Activated CD4-positive, CD25-positive, alpha-beta regulatory T cell (primary cell): ENCODE measurements around the gene MTTP.
"Not testable (repeated sequence)": the region's sequence is repeated elsewhere in the genome, so short reads cannot be mapped to it uniquely, and the experiment has no call there.

Experiments
- DNase-seq, 4 experiments: peaks; one replicate each; lab custom pipeline; 2025; lab: John Stamatoyannopoulos, UW

MTTP gene

GRCh38 chr4:99574530-99575324, at the start of gene MTTP:
Gene MTTP, plus strand, starts transcription at chr4:99574824. Its CDS starts 86 bp downstream, at chr4:99574910.
- no peak for DNase-seq

- no peak for DNase-seq
These were observed 45.4 kb upstream of the MTTP start for GRCh38 chr4:99529228-99529627.

- no peak for DNase-seq
These were observed 44.7 kb upstream of the MTTP start for GRCh38 chr4:99529956-99530355.

- DNase-seq: not testable (repeated sequence)
These were observed 39.9 kb upstream of the MTTP start for GRCh38 chr4:99534699-99535098.

- DNase-seq: no peak
These were observed 38.4 kb upstream of the MTTP start for GRCh38 chr4:99536271-99536670.

GRCh38 chr4:99536848-99537247, 37.8 kb upstream of the MTTP start:
- no peak for DNase-seq

- DNase-seq: no peak
These were observed 37.0 kb upstream of the MTTP start for GRCh38 chr4:99537674-99538073.

GRCh38 chr4:99540277-99540939, 34.2 kb upstream of the MTTP start:
- DNase-seq: no peak

GRCh38 chr4:99552872-99553271, 21.8 kb upstream of the MTTP start:
- no peak for DNase-seq

GRCh38 chr4:99563310-99564186, 11.1 kb upstream of the MTTP start, which contains the start of gene TRMT10A:
Gene TRMT10A, minus strand, starts transcription at chr4:99564039. Its CDS starts 4,701 bp downstream, at chr4:99559338.
- DNase-seq: peak; percentile 77 to 89 (median 86)

GRCh38 chr4:99564921-99565320, 9.7 kb upstream of the MTTP start:
- no peak for DNase-seq

- no peak for DNase-seq
These were observed 2.7 kb upstream of the MTTP start for GRCh38 chr4:99571883-99572282.

GRCh38 chr4:99572527-99573240, 1.9 kb upstream of the MTTP start:
- no peak for DNase-seq

GRCh38 chr4:99573735-99574368, 772 bp upstream of the MTTP start:
- no peak for DNase-seq

GRCh38 chr4:99578714-99579113, 4.1 kb downstream of the MTTP start:
- no peak for DNase-seq

- no peak for DNase-seq
These were observed 10.9 kb downstream of the MTTP start for GRCh38 chr4:99585516-99585915.

- no peak for DNase-seq
These were observed 11.7 kb downstream of the MTTP start for GRCh38 chr4:99586322-99586721.

- no peak for DNase-seq
These were observed 12.2 kb downstream of the MTTP start for GRCh38 chr4:99586797-99587196.

GRCh38 chr4:99587309-99587708, 12.7 kb downstream of the MTTP start:
- no peak for DNase-seq

- DNase-seq: no peak
These were observed 13.2 kb downstream of the MTTP start for GRCh38 chr4:99587803-99588202.

- DNase-seq: no peak
These were observed 17.1 kb downstream of the MTTP start for GRCh38 chr4:99591757-99592156.
